H1 (cell line): ENCODE results near the gene PLIN4. TPM values are rescaled to one million over a fixed set of nuclear protein-coding genes. Genes with fewer than 3 reads are reported as not detected.

Experiments
- CTCF ChIA-PET: fragments of 300-600 bp; sonication (Branson Sonifier 250); formaldehyde crosslinking; loops from one replicate; lab custom pipeline; 2021; ENCODE audit not compliant: partially characterized antibody; lab: Charles Lee
- POLR2A ChIA-PET: fragments of 300-600 bp; sonication (Branson Sonifier 250); formaldehyde crosslinking; loops from one replicate; lab custom pipeline; 2021; ENCODE audit warnings: inconsistent platforms; ENCODE audit not compliant: partially characterized antibody; lab: Charles Lee
- DNase-seq, 2 experiments: peaks; one replicate each; pipeline versions ENCODE4 v3.0.0 to v3.0.0-alpha.2; 2010 to 2022; ENCODE audit warnings: low spot score in 2 of 2, low read depth in 1 of 2, mixed read lengths in 1 of 2
- FAIRE-seq: peaks from 2 replicates; lab custom pipeline; 2011; peaks lifted over from hg19 to GRCh38; lab: Jason Lieb, UNC
- H2AFZ ChIP-seq: 2 replicates; pipeline ENCODE4 v1.8.1; 2012; ENCODE audit warnings: low read length, inconsistent platforms
- H2AK5ac ChIP-seq: 2 replicates; pipeline ENCODE4 v1.6.1; 2013; ENCODE audit warnings: low read depth, low read length
- H2BK120ac ChIP-seq: replicated peaks from 2 replicates; pipeline ENCODE3; 2013; ENCODE audit warnings: low read depth, low read length, inconsistent platforms
- H2BK12ac ChIP-seq: 2 replicates; pipeline ENCODE4 v1.6.1; 2013; ENCODE audit warnings: low read depth, low read length
- H2BK15ac ChIP-seq: 2 replicates; pipeline ENCODE4 v1.6.1; 2013; ENCODE audit warnings: low read length
- H2BK20ac ChIP-seq: 2 replicates; pipeline ENCODE4 v1.6.1; 2013; ENCODE audit warnings: low read length
- H2BK5ac ChIP-seq: 2 replicates; pipeline ENCODE4 v1.6.1; 2013; ENCODE audit warnings: low read depth, low read length
- H3K14ac ChIP-seq: 2 replicates; pipeline ENCODE4 v1.6.1; 2013; ENCODE audit warnings: inconsistent platforms; ENCODE audit not compliant: insufficient read length
- H3K18ac ChIP-seq: 2 replicates; pipeline ENCODE4 v1.6.1; 2013; ENCODE audit warnings: low read length; ENCODE audit errors: extremely low read depth
- H3K23ac ChIP-seq: 2 replicates; pipeline ENCODE4 v1.6.1; 2013; ENCODE audit warnings: inconsistent platforms; ENCODE audit not compliant: insufficient read length
- H3K23me2 ChIP-seq: 2 replicates; pipeline ENCODE4 v1.6.1; 2013; ENCODE audit warnings: low read depth, low read length
- H3K27ac ChIP-seq: 2 replicates; pipeline ENCODE4 v1.6.1; 2011; ENCODE audit warnings: low read depth, low read length, inconsistent platforms
- H3K27me3 ChIP-seq, 4 experiments: replicated peaks in 1 of 4; 1 replicate in 1 of 4; 2 replicates in 3 of 4; pipeline versions ENCODE4 v1.6.1 to v1.8.1; 2011 to 2013; ENCODE audit warnings: low read length in 3 of 4, mild to moderate bottlenecking in 3 of 4, inconsistent platforms in 2 of 4, mixed read lengths in 2 of 4, moderate library complexity in 1 of 4; ENCODE audit not compliant: control insufficient read depth in 3 of 4, insufficient read depth in 3 of 4; ENCODE audit errors: extremely low read depth in 1 of 4
- H3K36me3 ChIP-seq, 4 experiments: 2 replicates each; pipeline versions ENCODE4 v1.6.1 to v1.8.1; 2011 to 2013; ENCODE audit warnings: mild to moderate bottlenecking in 4 of 4, low read length in 3 of 4, moderate library complexity in 2 of 4, control low read depth in 1 of 4, inconsistent platforms in 1 of 4; ENCODE audit not compliant: insufficient read depth in 4 of 4, control insufficient read depth in 2 of 4
- H3K4ac ChIP-seq: replicated peaks from 2 replicates; pipeline ENCODE3; 2013; ENCODE audit warnings: low read length, low read depth, mixed read lengths, inconsistent platforms; ENCODE audit not compliant: insufficient read length
- H3K4me1 ChIP-seq, 4 experiments: replicated peaks in 1 of 4; 1 replicate in 1 of 4; 2 replicates in 3 of 4; pipeline versions ENCODE4 v1.6.1 to v1.8.1; 2011 to 2013; ENCODE audit warnings: low read length in 3 of 4, inconsistent platforms in 2 of 4, mixed read lengths in 1 of 4; ENCODE audit not compliant: insufficient read depth in 4 of 4, control insufficient read depth in 3 of 4
- H3K4me2 ChIP-seq, 2 experiments: 2 replicates each; pipeline versions ENCODE4 v1.6.1 to v1.8.1; 2011 to 2013; ENCODE audit warnings: low read depth in 2 of 2, low read length in 2 of 2, control low read depth in 1 of 2, inconsistent platforms in 1 of 2, mild to moderate bottlenecking in 1 of 2; ENCODE audit not compliant: insufficient read depth in 1 of 2
- H3K4me3 ChIP-seq, 4 experiments: fragments of 200-600, 300-600 bp in 1 of 4; sonication (generic), shearing (Covaris generic), sonication (Bioruptor Twin) in 1 of 4; 2 replicates each; pipeline versions ENCODE4 v1.5.1 to v1.8.1; 2011 to 2016; ENCODE audit warnings: low read length in 4 of 4, low read depth in 3 of 4, control low read depth in 2 of 4, inconsistent platforms in 2 of 4, mild to moderate bottlenecking in 2 of 4, mixed read lengths in 1 of 4, moderate library complexity in 1 of 4; ENCODE audit not compliant: insufficient read depth in 2 of 4; ENCODE audit errors: extremely low read depth in 1 of 4
- H3K56ac ChIP-seq: replicated peaks from 2 replicates; pipeline ENCODE3; 2013; ENCODE audit warnings: low read depth, mild to moderate bottlenecking, mixed read lengths, low read length, inconsistent platforms; ENCODE audit not compliant: insufficient read length
- H3K79me1 ChIP-seq: 2 replicates; pipeline ENCODE4 v1.6.1; 2013; ENCODE audit warnings: low read depth, low read length, control low read depth
- H3K79me2 ChIP-seq, 2 experiments: 2 replicates each; pipeline versions ENCODE4 v1.6.1 to v1.8.1; 2012 to 2013; ENCODE audit warnings: low read length in 2 of 2, mild to moderate bottlenecking in 2 of 2, inconsistent platforms in 1 of 2; ENCODE audit not compliant: insufficient read depth in 2 of 2, control insufficient read depth in 1 of 2
- H3K9ac ChIP-seq, 4 experiments: replicated peaks in 1 of 4; 1 replicate in 1 of 4; 2 replicates in 3 of 4; pipeline versions ENCODE4 v1.6.1 to v1.8.1; 2011 to 2013; ENCODE audit warnings: low read depth in 3 of 4, low read length in 3 of 4, control low read depth in 2 of 4, mild to moderate bottlenecking in 2 of 4, moderate library complexity in 2 of 4, inconsistent platforms in 1 of 4; ENCODE audit errors: extremely low read depth in 1 of 4
- H3K9me3 ChIP-seq, 2 experiments: 2 replicates each; pipeline versions ENCODE4 v1.6.1 to v1.8.1; 2012 to 2013; ENCODE audit warnings: mild to moderate bottlenecking in 2 of 2, moderate library complexity in 2 of 2, control low read depth in 1 of 2, inconsistent platforms in 1 of 2, low read depth in 1 of 2, low read length in 1 of 2, mixed read lengths in 1 of 2; ENCODE audit not compliant: insufficient read depth in 2 of 2
- H4K20me1 ChIP-seq, 2 experiments: replicated peaks in 1 of 2; 2 replicates each; pipeline versions ENCODE3 to v1.8.1; 2011 to 2013; ENCODE audit warnings: inconsistent platforms in 2 of 2, low read length in 2 of 2, mild to moderate bottlenecking in 1 of 2; ENCODE audit not compliant: insufficient read depth in 2 of 2, control insufficient read depth in 1 of 2
- H4K5ac ChIP-seq: 2 replicates; pipeline ENCODE4 v1.6.1; 2013; ENCODE audit warnings: low read length, low read depth, mixed read lengths, inconsistent platforms; ENCODE audit not compliant: insufficient read length
- H4K8ac ChIP-seq: 2 replicates; pipeline ENCODE4 v1.8.0; 2013; ENCODE audit warnings: mild to moderate bottlenecking, moderate library complexity, low read length, inconsistent platforms; ENCODE audit not compliant: insufficient read depth; ENCODE audit errors: extremely low read depth
- H4K91ac ChIP-seq: replicated peaks from 2 replicates; pipeline ENCODE3; 2013; ENCODE audit warnings: low read length, mixed read lengths, inconsistent platforms; ENCODE audit not compliant: insufficient read length
- CBX5 ChIP-seq: fragments of 300-800, 300-1000 bp; sonication (generic); IDR thresholded peaks from 2 replicates; pipeline ENCODE4 v1.7.1; 2016; ENCODE audit warnings: antibody characterized with exemption, low read length, low read depth
- EP300 ChIP-seq, 2 experiments: IDR thresholded peaks; 1 replicate in 1 of 2; 2 replicates in 1 of 2; pipeline ENCODE4 v1.6.1; 2011 to 2012; ENCODE audit warnings: low read depth in 2 of 2, low read length in 2 of 2, mild to moderate bottlenecking in 2 of 2, borderline replicate concordance in 1 of 2, inconsistent platforms in 1 of 2, moderate library complexity in 1 of 2
- HDAC6 ChIP-seq: IDR thresholded peaks from one replicate; pipeline ENCODE4 v1.7.1; 2012; ENCODE audit warnings: low read depth, mild to moderate bottlenecking, inconsistent platforms, low read length, moderate library complexity
- KDM1A ChIP-seq: fragments of 200-600, 300-600 bp; sonication (generic); IDR thresholded peaks from 2 replicates; pipeline ENCODE4 v1.7.1; 2016; ENCODE audit warnings: mild to moderate bottlenecking, low read length, borderline replicate concordance
- TBP ChIP-seq: IDR thresholded peaks from 2 replicates; pipeline ENCODE4 v1.6.1; 2011; ENCODE audit warnings: low read depth, low read length, improper control_type of control experiment
- WGBS, 2 experiments: shearing (Covaris generic) in 1 of 2; methylation state at CpG; one replicate each; pipeline versions ENCODE4 v1.1.6 to v1.1.7; 2013 to 2015; ENCODE audit warnings: low lambda C conversion rate in 2 of 2, mixed read lengths in 2 of 2, inconsistent platforms in 1 of 2, low coverage in 1 of 2, missing lambda C conversion rate in 1 of 2; ENCODE audit not compliant: insufficient replicate concordance in 2 of 2, insufficient coverage in 1 of 2, insufficient read length in 1 of 2; ENCODE audit errors: extremely low coverage in 1 of 2, missing lambda C conversion rate in 1 of 2; 5-methylcytosine and 5-hydroxymethylcytosine counted together
- polyA plus RNA-seq, 7 experiments: library from polyadenylated mRNA; depleted of rRNA in 3 of 7; stranded (reverse) in 5 of 7; unstranded in 2 of 7; fragments of >200 nt in 5 of 7; fragments of 200-250 nt in 2 of 7; gene quantifications; 1 replicate in 5 of 7; 2 replicates in 1 of 7; 4 replicates in 1 of 7; pipeline versions ENCODE4 v1.2.1 to v1.2.3, GENCODE V29; 2011 to 2013; ENCODE audit warnings: missing spikeins in 2 of 7, mixed read lengths in 2 of 7
- total RNA-seq: library from RNA; stranded (reverse); fragmentation: NEBNext Ultra II Directional; extraction: Animal tissue kit (Norgen Biotek cat#: 25700); gene quantifications from 2 replicates; pipeline ENCODE4 v1.2.1, GENCODE V29; 2021

PLIN4 gene
- total and polyA plus RNA-seq, 2 of the 8 experiments (the other 6 are each of a cell fraction or from before 2014, with no cell fraction given): 0.35 to 0.45 TPM

GRCh38 chr19:4550479-4551050 is 32.3 kb upstream of the PLIN4 start:
- no peaks in the 10 kb centered on the region; a peak in 1 of 7 replicates for H3K4me1 ChIP-seq
- no peak overlapping the region for H4K5ac ChIP-seq
- no peak overlapping the region for H4K8ac ChIP-seq
- H3K9me3 ChIP-seq: no peaks in the 10 kb centered on the region
- TF ChIP-seq HDAC6: no peak
- TF ChIP-seq CBX5: no peak
- TF ChIP-seq KDM1A: no peak
- no peak for TF ChIP-seq EP300 (IDR thresholded peaks at IDR 0.05; ENCODE audit: borderline replicate concordance in 1 of 2, low read depth in 2 of 2, low read length in 2 of 2)
- no peak for TF ChIP-seq TBP
- FAIRE-seq: no peak
- H2AK5ac ChIP-seq: no peak overlapping the region
- peaks cover 3 to 20% of the 10 kb centered on the region in 2 experiments for H4K20me1 ChIP-seq
- no peak overlapping the region for H3K4me3 ChIP-seq
- no peak overlapping the region for H3K4ac ChIP-seq
- CTCF ChIA-PET: interaction anchor here (0.6 kb wide), 2 partner anchors 9 to 80 kb away, joined by 3 read pairs; no protein-coding TSS in a partner anchor
- no peak overlapping the region for H3K18ac ChIP-seq
- no peak overlapping the region for H2AFZ ChIP-seq
- no peak overlapping the region for H4K91ac ChIP-seq
- no peak overlapping the region for H2BK20ac ChIP-seq
- DNase-seq: no peak
- H2BK5ac ChIP-seq: no peak overlapping the region
- no peak overlapping the region for H3K27ac ChIP-seq
- H3K27me3 ChIP-seq: no peaks in the 10 kb centered on the region
- no peak overlapping the region for H3K23ac ChIP-seq
- POLR2A ChIA-PET: interaction anchor here (0.7 to 0.8 kb wide), 2 partner anchors 130 to 160 kb away, joined by 3 read pairs; no protein-coding TSS in a partner anchor
- no peak overlapping the region for H2BK12ac ChIP-seq
- peaks cover 9 to 45% (median 32%) of the 10 kb centered on the region in 4 experiments; a peak in 7 of 8 replicates for H3K36me3 ChIP-seq
- no peaks in the 10 kb centered on the region for H3K79me1 ChIP-seq
- H2BK15ac ChIP-seq: no peak overlapping the region
- H3K9ac ChIP-seq: no peak overlapping the region
- H3K23me2 ChIP-seq: peaks cover 10% of the 10 kb centered on the region; the same call in 1 of the 2 replicates
- no peak overlapping the region for H3K56ac ChIP-seq
- no peak overlapping the region for H2BK120ac ChIP-seq
- 86% methylated on average over 25 of the region's 26 CpGs; no CpG with 5 or more reads in 1 of the 2 experiments for WGBS, 2 experiments
- H3K14ac ChIP-seq: no peak overlapping the region
- no peak overlapping the region for H3K4me2 ChIP-seq
- no peaks in the 10 kb centered on the region for H3K79me2 ChIP-seq
